CD4-positive, alpha-beta T cell (primary cell): Measurements from ENCODE around the gene DCAF6. TPM values are rescaled to one million over a fixed set of nuclear protein-coding genes. Genes with fewer than 3 reads are reported as not detected.
"Not testable (repeated sequence)": the region's sequence is repeated elsewhere in the genome, so short reads cannot be mapped to it uniquely, and the experiment has no call there.

Source experiments
- ATAC-seq: fragments of 200-7000 bp; cut with Tn5 transposase; one replicate; pipeline ENCODE4 v1.10.0; 2022; ENCODE audit warnings: mild to moderate bottlenecking; ENCODE audit not compliant: poor library complexity
- CTCF ChIA-PET: fragments of 350-600 bp; sonication (Branson Sonifier 250); formaldehyde crosslinking; loops from one replicate; lab custom pipeline; 2021; ENCODE audit warnings: antibody characterized with exemption, inconsistent platforms; lab: Charles Lee
- POLR2A ChIA-PET: fragments of 350-600 bp; sonication (Branson Sonifier 250); formaldehyde crosslinking; loops from one replicate; lab custom pipeline; 2021; ENCODE audit warnings: antibody characterized with exemption, inconsistent platforms; lab: Charles Lee
- DNase-seq, 14 experiments: peaks; one replicate each; pipeline ENCODE4 v3.0.0-alpha.2; 2013 to 2020; ENCODE audit warnings: mixed read lengths in 2 of 14
- H3K27ac ChIP-seq, 2 donors: one replicate each; pipeline versions ENCODE4 v1.5.1 to v1.7.0; 2013; ENCODE audit warnings: low read length in 2 of 2, low read depth in 1 of 2, mild to moderate bottlenecking in 1 of 2
- H3K27me3 ChIP-seq, 2 experiments: 1 replicate in 1 of 2; 2 replicates in 1 of 2; pipeline versions ENCODE4 v1.6.1 to v1.7.0; 2013; ENCODE audit warnings: low read length in 2 of 2, control low read depth in 1 of 2, mild to moderate bottlenecking in 1 of 2, moderate library complexity in 1 of 2; ENCODE audit not compliant: insufficient read depth in 2 of 2, control insufficient read depth in 1 of 2
- H3K36me3 ChIP-seq: one replicate; pipeline ENCODE4 v1.6.1; 2013; ENCODE audit warnings: low read length, control low read depth; ENCODE audit not compliant: insufficient read depth
- H3K4me1 ChIP-seq: one replicate; pipeline ENCODE4 v1.6.1; 2013; ENCODE audit warnings: low read length, control low read depth; ENCODE audit not compliant: insufficient read depth
- H3K4me3 ChIP-seq: one replicate; pipeline ENCODE4 v1.5.1; 2013; ENCODE audit warnings: mild to moderate bottlenecking, low read length, moderate library complexity
- H3K9me3 ChIP-seq, 2 experiments: 1 replicate in 1 of 2; 2 replicates in 1 of 2; pipeline versions ENCODE4 v1.6.1 to v1.7.0; 2013; ENCODE audit warnings: low read length in 2 of 2, mild to moderate bottlenecking in 2 of 2, control low read depth in 1 of 2, moderate library complexity in 1 of 2; ENCODE audit not compliant: control insufficient read depth in 1 of 2, insufficient read depth in 1 of 2
- H3K27ac Mint-ChIP-seq: one replicate; pipeline ENCODE4 v1.8.0; 2020; ENCODE audit warnings: mixed read lengths
- H3K27me3 Mint-ChIP-seq: one replicate; pipeline ENCODE4 v1.8.0; 2021; ENCODE audit warnings: mixed read lengths
- H3K36me3 Mint-ChIP-seq: one replicate; pipeline ENCODE4 v1.8.0; 2021; ENCODE audit warnings: low read depth, mixed read lengths
- H3K4me1 Mint-ChIP-seq: one replicate; pipeline ENCODE4 v1.8.0; 2021; ENCODE audit warnings: low read depth, mixed read lengths
- H3K4me3 Mint-ChIP-seq: one replicate; pipeline ENCODE4 v1.8.0; 2020; ENCODE audit warnings: mild to moderate bottlenecking, mixed read lengths
- H3K9me3 Mint-ChIP-seq: one replicate; pipeline ENCODE4 v1.8.0; 2020; ENCODE audit warnings: mixed read lengths
- CTCF ChIP-seq: fragments of 200-600 bp; IDR thresholded peaks from one replicate; pipeline ENCODE4 v1.8.0; 2022; ENCODE audit warnings: antibody characterized with exemption, mild to moderate bottlenecking
- intact Hi-C, 2 experiments: fragments of 100-400 bp; cut with DNase I in 1 of 2; cut with micrococcal nuclease in 1 of 2; formaldehyde crosslinking; loops; one replicate each; pipeline versions ENCODE4 v1.15.1 to v1.9.0; 2023 to 2025; cut with DNase I, micrococcal nuclease
- total RNA-seq, 174 experiments: library from RNA in 2 of 174; stranded (reverse) in 2 of 174; gene quantifications; one replicate each; pipeline ENCODE4 v1.2.3 and lab custom pipeline; 2021 to 2026

Gene DCAF6
- total RNA-seq, 2 experiments from 2014 or later, result 13.3 to 13.6 TPM

GRCh38 chr1:168050880-168051279 lies 114.4 kb downstream of the DCAF6 start:
- Histone ChIP-seq H3K27me3 (no peaks in the 10 kb centered on the region), H3K27ac (no peak overlapping the region), H3K4me3 (no peak overlapping the region), H3K4me1 (no peaks in the 10 kb centered on the region), H3K9me3 (no peaks in the 10 kb centered on the region), H3K36me3 (no peaks in the 10 kb centered on the region)
- H3K4me1 Mint-ChIP-seq, result peaks cover 6% of the 10 kb centered on the region
- H3K4me3 Mint-ChIP-seq, result no peak overlapping the region
- DNase-seq, result no peak
- no peaks in the 10 kb centered on the region for H3K9me3 Mint-ChIP-seq
- no peak overlapping the region for H3K27ac Mint-ChIP-seq
- ChIA-PET POLR2A (no interaction called here), CTCF (interaction anchor here (0.6 kb wide), 1 partner anchor 10 kb away, joined by 3 read pairs; no protein-coding TSS in a partner anchor)
- H3K36me3 Mint-ChIP-seq, result peaks cover 47% of the 10 kb centered on the region
- no peak for TF ChIP-seq CTCF
- no peak for ATAC-seq
- H3K27me3 Mint-ChIP-seq, result no peaks in the 10 kb centered on the region
- intact Hi-C loops, result no loop called here

GRCh38 chr1:168053681-168054080 lies 117.2 kb downstream of the DCAF6 start:
- intact Hi-C loops, result no loop called here
- Mint-ChIP-seq H3K9me3 (no peaks in the 10 kb centered on the region), H3K27me3 (no peaks in the 10 kb centered on the region), H3K27ac (no peak overlapping the region), H3K4me3 (no peak overlapping the region), H3K4me1 (peaks cover 6% of the 10 kb centered on the region), H3K36me3 (peaks cover 43% of the 10 kb centered on the region)
- Histone ChIP-seq H3K4me3 (no peak overlapping the region), H3K9me3 (no peaks in the 10 kb centered on the region), H3K36me3 (peaks cover 9% of the 10 kb centered on the region), H3K4me1 (no peaks in the 10 kb centered on the region), H3K27me3 (no peaks in the 10 kb centered on the region), H3K27ac (no peak overlapping the region)
- ATAC-seq (no peak), DNase-seq (no peak)
- POLR2A ChIA-PET, result no interaction called here
- no peak for TF ChIP-seq CTCF
- CTCF ChIA-PET, result no interaction called here

DNA sequence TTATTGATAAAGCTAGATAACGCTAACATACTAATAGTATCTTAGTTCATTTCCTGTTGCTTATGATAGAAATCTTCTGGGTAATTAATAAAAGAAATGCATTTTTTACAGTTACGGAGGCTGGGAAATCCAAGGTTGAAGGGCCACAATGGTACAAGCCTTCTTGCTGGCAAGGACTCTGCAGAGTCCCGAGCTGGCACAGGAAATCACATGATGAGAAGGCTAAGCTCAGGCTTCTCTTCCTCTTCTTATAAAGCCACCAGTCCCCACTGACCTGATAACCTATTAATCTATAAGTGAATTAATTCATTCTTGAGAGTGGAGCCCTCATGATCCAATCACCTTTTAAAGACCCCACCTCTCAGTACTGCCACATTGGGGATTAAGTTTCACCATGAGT lies 117.6 kb downstream of the DCAF6 start:
- H3K27ac Mint-ChIP-seq, result no peak overlapping the region
- TF ChIP-seq CTCF, result no peak
- ChIA-PET CTCF (no interaction called here), POLR2A (interaction anchor here (1.3 kb wide), 1 partner anchor 118 kb away, joined by 3 read pairs; no protein-coding TSS in a partner anchor)
- peaks cover 6% of the 10 kb centered on the region for H3K4me1 Mint-ChIP-seq
- intact Hi-C loops, result no loop called here
- H3K27me3 Mint-ChIP-seq, result no peaks in the 10 kb centered on the region
- no peaks in the 10 kb centered on the region for H3K4me1 ChIP-seq
- peaks cover 9% of the 10 kb centered on the region for H3K36me3 ChIP-seq
- no peak overlapping the region for H3K27ac ChIP-seq
- no peaks in the 10 kb centered on the region for H3K27me3 ChIP-seq
- no peak overlapping the region for H3K4me3 Mint-ChIP-seq
- no peaks in the 10 kb centered on the region for H3K9me3 Mint-ChIP-seq
- no peak overlapping the region for H3K4me3 ChIP-seq
- no peaks in the 10 kb centered on the region for H3K9me3 ChIP-seq
- H3K36me3 Mint-ChIP-seq, result peaks cover 43% of the 10 kb centered on the region
- DNase-seq (no peak), ATAC-seq (no peak)

DNA sequence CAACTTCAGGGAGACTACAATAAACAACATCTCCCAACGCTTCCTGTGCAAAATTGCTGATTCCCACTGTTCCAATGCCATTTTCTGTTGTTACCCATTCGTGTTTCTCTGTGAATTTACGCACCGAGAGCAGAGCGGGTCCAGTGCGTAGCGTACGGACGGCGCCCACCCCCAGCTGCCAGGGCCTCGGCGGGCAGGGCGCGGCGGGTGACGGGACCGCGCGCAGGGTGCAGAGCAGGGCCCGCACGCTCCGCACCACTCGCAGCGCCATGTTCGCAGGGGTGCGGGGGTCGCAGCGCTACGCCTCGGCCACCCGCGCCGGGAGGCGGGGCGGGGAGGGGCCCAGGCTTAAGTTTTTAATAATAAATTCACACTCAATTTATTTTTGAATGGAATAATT lies 119.7 kb downstream of the DCAF6 start:
- H3K27ac ChIP-seq, H3K36me3 ChIP-seq, H3K27me3 ChIP-seq, H3K27me3 Mint-ChIP-seq, H3K4me1 ChIP-seq, H3K4me1 Mint-ChIP-seq, H3K4me3 Mint-ChIP-seq, H3K9me3 ChIP-seq, H3K27ac Mint-ChIP-seq, intact Hi-C loops, CTCF ChIA-PET, H3K4me3 ChIP-seq, DNase-seq, POLR2A ChIA-PET, H3K9me3 Mint-ChIP-seq: not testable (repeated sequence)
- H3K36me3 Mint-ChIP-seq, result peaks cover 32% of the 10 kb centered on the region
- ATAC-seq, result peak; percentile 70
